HepG2 (cell line): ENCODE measurements around the gene MAN2C1. TPM values are rescaled to one million over a fixed set of nuclear protein-coding genes. Genes with fewer than 3 reads are reported as not detected.

Source experiments
- ATAC-seq: fragments of 200-7000 bp; cut with Tn5 transposase; 3 replicates; pipeline ENCODE4 v1.9.1; 2020; ENCODE audit warnings: mild to moderate bottlenecking, moderate library complexity
- BruUV-seq: library from RNA; stranded (reverse); fragments of 400-500 nt; replicated peaks from 2 replicates; lab custom pipeline; 2021; lab: Mats Ljungman, UMichigan
- CTCF ChIA-PET: fragments of 300-600 bp; formaldehyde crosslinking; extraction: SDS; loops from one replicate; lab custom pipeline; 2021; ENCODE audit warnings: low total read pairs, inconsistent platforms, low intra/inter-chr PET ratio; lab: Yijun Ruan, JAX
- POLR2A ChIA-PET: fragments of 350-600 bp; sonication (Branson Sonifier 250); formaldehyde crosslinking; loops from one replicate; lab custom pipeline; 2020; ENCODE audit warnings: antibody characterized with exemption, inconsistent platforms; lab: Yijun Ruan, JAX
- DNase-seq: peaks from one replicate; pipeline ENCODE4 v3.0.0-alpha.2; 2015; ENCODE audit warnings: low spot score
- FAIRE-seq: peaks from 3 replicates; lab custom pipeline; 2011; peaks lifted over from hg19 to GRCh38; lab: Jason Lieb, UNC
- H2AFZ ChIP-seq: one replicate; pipeline ENCODE4 v1.6.1; 2011; ENCODE audit warnings: low read length, inconsistent platforms
- H3K27ac ChIP-seq: fragments of 300-600 bp; 3 replicates; pipeline ENCODE4 v1.8.0; 2011; ENCODE audit warnings: mixed run types, mild to moderate bottlenecking, mixed read lengths, low read length, inconsistent platforms; ENCODE audit not compliant: insufficient read depth; ENCODE audit errors: extremely low read length
- H3K27me3 ChIP-seq, 2 experiments: fragments of 200-600 bp in 1 of 2; 2 replicates in 1 of 2; 3 replicates in 1 of 2; pipeline versions ENCODE4 v1.6.0 to v1.8.0; 2011; ENCODE audit warnings: low read length in 2 of 2, mild to moderate bottlenecking in 2 of 2, moderate library complexity in 2 of 2, inconsistent platforms in 1 of 2; ENCODE audit not compliant: insufficient read depth in 2 of 2, control insufficient read depth in 1 of 2
- H3K36me3 ChIP-seq, 2 experiments: fragments of 200-600 bp in 1 of 2; replicated peaks in 1 of 2; 2 replicates in 1 of 2; 3 replicates in 1 of 2; pipeline versions ENCODE4 v1.5.1 to v1.8.0; 2011; ENCODE audit warnings: low read length in 2 of 2, inconsistent platforms in 1 of 2; ENCODE audit not compliant: insufficient read depth in 2 of 2, control insufficient read depth in 1 of 2
- H3K4me1 ChIP-seq: 2 replicates; pipeline ENCODE4 v1.5.1; 2012; ENCODE audit warnings: low read length, inconsistent platforms; ENCODE audit not compliant: insufficient read depth
- H3K4me2 ChIP-seq: 2 replicates; pipeline ENCODE4 v1.6.0; 2011; ENCODE audit warnings: low read depth, low read length, inconsistent platforms
- H3K4me3 ChIP-seq, 3 experiments: fragments of 200-600 bp in 1 of 3; sonication (generic), shearing (Covaris generic) in 1 of 3; replicated peaks in 1 of 3; 2 replicates each; pipeline ENCODE4 v1.5.1; 2011 to 2016; ENCODE audit warnings: low read length in 3 of 3, inconsistent platforms in 2 of 3, low read depth in 2 of 3, mild to moderate bottlenecking in 2 of 3, control low read depth in 1 of 3, mixed read lengths in 1 of 3; ENCODE audit not compliant: insufficient read depth in 1 of 3
- H3K79me2 ChIP-seq: one replicate; pipeline ENCODE4 v1.6.1; 2011; ENCODE audit warnings: low read length, inconsistent platforms; ENCODE audit not compliant: insufficient read depth
- H3K9ac ChIP-seq: 2 replicates; pipeline ENCODE4 v1.6.0; 2011; ENCODE audit warnings: mild to moderate bottlenecking, low read depth, low read length, inconsistent platforms; ENCODE audit not compliant: insufficient read depth
- H3K9me3 ChIP-seq: 2 replicates; pipeline ENCODE4 v1.5.1; 2012; ENCODE audit warnings: mild to moderate bottlenecking, low read length
- H4K20me1 ChIP-seq: 2 replicates; pipeline ENCODE4 v1.6.0; 2011; ENCODE audit warnings: inconsistent platforms, mild to moderate bottlenecking, low read length, moderate library complexity; ENCODE audit not compliant: insufficient read depth
- AGO2 ChIP-seq: fragments of 200-400 bp; formaldehyde crosslinking; optimal IDR thresholded peaks from 2 replicates; pipeline ENCODE3; 2017; ENCODE audit warnings: mild to moderate bottlenecking, low read depth, low read length, moderate library complexity
- CCAR2 ChIP-seq: fragments of 200-400 bp; formaldehyde crosslinking; optimal IDR thresholded peaks from 2 replicates; pipeline ENCODE3; 2018; ENCODE audit warnings: low read depth, mild to moderate bottlenecking, low read length, moderate library complexity
- DNMT3B ChIP-seq: conservative IDR thresholded peaks from 2 replicates; pipeline ENCODE4 v1.6.1; 2016; ENCODE audit warnings: missing biosample characterization, control low read depth
- HNF1A ChIP-seq, 2 experiments: sonication (generic) in 1 of 2; formaldehyde crosslinking in 1 of 2; IDR thresholded peaks; 2 replicates each; pipeline versions ENCODE4 v1.4.0 to v1.6.1; 2016 to 2020; ENCODE audit warnings: borderline replicate concordance in 1 of 2, low read depth in 1 of 2, mild to moderate bottlenecking in 1 of 2, missing genetic modification reagents in 1 of 2
- KDM1A ChIP-seq: IDR thresholded peaks from 2 replicates; pipeline ENCODE4 v1.6.1; 2016; ENCODE audit warnings: missing compliant biosample characterization
- MATR3 ChIP-seq: sonication (generic); formaldehyde crosslinking; IDR thresholded peaks from 2 replicates; pipeline ENCODE4 v1.4.0; 2020; ENCODE audit warnings: missing genetic modification reagents
- MAX ChIP-seq: IDR thresholded peaks from 2 replicates; pipeline ENCODE4 v1.6.1; 2012; ENCODE audit warnings: inconsistent platforms
- TFDP1 ChIP-seq: IDR thresholded peaks from 2 replicates; pipeline ENCODE4 v1.6.1; 2016; ENCODE audit warnings: missing compliant biosample characterization, missing genetic modification reagents, borderline replicate concordance
- TGIF2 ChIP-seq: IDR thresholded peaks from 2 replicates; pipeline ENCODE4 v1.6.1; 2016; ENCODE audit warnings: control low read depth, missing compliant biosample characterization
- THAP7 ChIP-seq: sonication (generic); formaldehyde crosslinking; IDR thresholded peaks from 2 replicates; pipeline ENCODE4 v1.8.1; 2023; ENCODE audit warnings: mild to moderate bottlenecking, missing genetic modification reagents
- ZBTB49 ChIP-seq: sonication (generic); formaldehyde crosslinking; IDR thresholded peaks from 2 replicates; pipeline ENCODE4 v1.4.0; 2020; ENCODE audit warnings: missing genetic modification reagents, borderline replicate concordance
- ZNF605 ChIP-seq: sonication (generic); formaldehyde crosslinking; IDR thresholded peaks from 2 replicates; pipeline ENCODE4 v1.8.0; 2022; ENCODE audit warnings: mild to moderate bottlenecking, missing genetic modification reagents
- ZNF607 ChIP-seq: sonication (generic); formaldehyde crosslinking; IDR thresholded peaks from 2 replicates; pipeline ENCODE4 v1.5.1; 2020; ENCODE audit warnings: missing genetic modification reagents, mild to moderate bottlenecking, borderline replicate concordance
- ZNF652 ChIP-seq: IDR thresholded peaks from 2 replicates; pipeline ENCODE4 v1.6.1; 2016; ENCODE audit warnings: low read depth, borderline replicate concordance
- WGBS: methylation state at CpG from one replicate; pipeline ENCODE4 v1.1.6; 2017; ENCODE audit warnings: low lambda C conversion rate; 5-methylcytosine and 5-hydroxymethylcytosine counted together
- in situ Hi-C: cut with HindIII; loops from 2 replicates; pipeline ENCODE4 v1.10.0; 2017; ENCODE audit warnings: low pct_unique_long_range_greater_than_20kb; ENCODE audit not compliant: extremely low pct_ligation_motif_present
- intact Hi-C: fragments of 100-400 bp; cut with micrococcal nuclease; formaldehyde crosslinking; loops from one replicate; pipeline ENCODE4 v1.10.0; 2022; ENCODE audit not compliant: unreplicated experiment
- polyA plus RNA-seq, 8 experiments: library from polyadenylated mRNA; depleted of rRNA in 3 of 8; stranded (reverse) in 7 of 8; unstranded in 1 of 8; fragments of >200 nt; fragmentation: Illumina TruSeq in 4 of 8; extraction: Trizol in 4 of 8; gene quantifications; 2 replicates each; pipeline versions ENCODE4 v1.2.1 to v1.2.3, GENCODE V29; 2011 to 2016; ENCODE audit warnings: low read depth in 4 of 8, missing spikeins in 1 of 8, mixed read lengths in 1 of 8; ENCODE audit not compliant: insufficient read depth in 1 of 8
- total RNA-seq, 5 experiments: library from RNA; depleted of rRNA; stranded (reverse); fragments of >200 nt; fragmentation: Illumina TruSeq; extraction: Trizol; gene quantifications; 2 replicates each; pipeline ENCODE4 v1.2.3, GENCODE V29; 2016; ENCODE audit warnings: low read depth in 1 of 5

MAN2C1 gene
- total and polyA plus RNA-seq, 2 of the 13 experiments (the other 11 are each of a cell fraction or from before 2014, with no cell fraction given), result 62.6 to 71.0 TPM

- Histone ChIP-seq H3K4me3 (peak overlapping the region in 1 of 3 experiments; percentile 92; a peak in 1 of 6 replicates), H3K27me3 (no peaks in the 10 kb centered on the region), H4K20me1 (0 out of 2 replicates have a peak, but pooled peaks cover 4% of the 10 kb centered on the region), H3K27ac (no peak overlapping the region), H3K9ac (no peak overlapping the region; the same call in 1 of the 2 replicates), H3K9me3 (no peaks in the 10 kb centered on the region), H3K4me1 (peaks cover 39% of the 10 kb centered on the region), H3K79me2 (peaks cover 5% of the 10 kb centered on the region), H2AFZ (no peak overlapping the region), H3K36me3 (peaks cover 14 to 40% of the 10 kb centered on the region in 2 experiments), H3K4me2 (peak overlapping the region; percentile 59)
- ChIA-PET POLR2A (interaction anchor here (1.0 to 4.7 kb wide), 24 partner anchors 8 to 588 kb away, joined by 3 to 185 read pairs (median 7); partner anchors contain the start of genes COMMD4, IMP3, NEIL1 and PPCDC), CTCF (no interaction called here)
- intact Hi-C loops, result loop anchor here (1.0 to 10.0 kb wide), 3 partner anchors 20 to 317 kb away; partner anchors contain the start of genes NEIL1 and SIN3A
- BruUV-seq, result no TSS peak
- in situ Hi-C loops, result loop anchor here (5.0 to 10.0 kb wide), 2 partner anchors 85 to 277 kb away; partner anchors contain the start of genes IMP3, SIN3A and SNX33
- FAIRE-seq, result no peak
- 51% methylated on average over 5 of the region's 7 CpGs for WGBS
- no peak for DNase-seq
- ATAC-seq, result no peak
- TF ChIP-seq ZNF607 (CRISPR knock-in tag) (no peak), MATR3 (no peak), TGIF2 (0 out of 2 replicates have a peak, but pooled peaks have one; percentile 45), DNMT3B (CRISPR knock-in tag) (0 out of 2 replicates have a peak, but pooled peaks have one; percentile 41), THAP7 (CRISPR knock-in tag) (peak; percentile 81; the same call in 1 of the 2 replicates), KDM1A (CRISPR knock-in tag) (peak; percentile 41; the same call in 1 of the 2 replicates), CCAR2 (peak; percentile 36), ZNF652 (no peak), MAX (peak; percentile 90), HNF1A (IDR thresholded peaks at IDR 0.05; ENCODE audit: low read depth) (no peak), HNF1A (CRISPR knock-in tag; IDR thresholded peaks at IDR 0.05; ENCODE audit: borderline replicate concordance) (0 out of 2 replicates have a peak, but pooled peaks have one; percentile 32), ZNF605 (CRISPR knock-in tag) (peak; percentile 17; the same call in 1 of the 2 replicates), ZBTB49 (no peak), AGO2 (no peak), TFDP1 (peak; percentile 80; the same call in 1 of the 2 replicates)
Measured at GRCh38 chr15:75367406-75367912, 948 bp downstream of the MAN2C1 start.
